Middle frontal gyrus (tissue), 1 donor: Measurements from ENCODE around the gene KIF16B.
A peak's percentile ranks its signal among the peaks of the same experiment; 100 is the strongest.
"Not testable (repeated sequence)": the region's sequence is repeated elsewhere in the genome, so short reads cannot be mapped to it uniquely, and the experiment has no call there.

Experiments
- DNase-seq: peaks from one replicate; pipeline ENCODE4 v3.0.0-alpha.2; 2015; ENCODE audit warnings: low spot score; ENCODE audit errors: extremely low spot score

Gene KIF16B

GRCh38 chr20:16596404-16596803, 23.2 kb upstream of the KIF16B start:
- DNase-seq, result not testable (repeated sequence)

- DNase-seq, result no peak
These were observed 22.1 kb upstream of the KIF16B start for GRCh38 chr20:16595376-16595775.

- no peak for DNase-seq
These were observed 16.9 kb upstream of the KIF16B start for GRCh38 chr20:16590041-16590633.

- DNase-seq, result no peak
These were observed 16.4 kb upstream of the KIF16B start for GRCh38 chr20:16589623-16590022.

- DNase-seq, result no peak
These were observed 15.0 kb upstream of the KIF16B start for GRCh38 chr20:16588241-16588640.

GRCh38 chr20:16587066-16587465, 13.8 kb upstream of the KIF16B start:
- no peak for DNase-seq

- no peak for DNase-seq
These were observed 10.2 kb upstream of the KIF16B start for GRCh38 chr20:16583474-16583873.

- DNase-seq, result no peak
These were observed 8.0 kb upstream of the KIF16B start for GRCh38 chr20:16581241-16581640.

- no peak for DNase-seq
These were observed 7.4 kb upstream of the KIF16B start for GRCh38 chr20:16580620-16581019.

- DNase-seq, result no peak
These were observed 6.9 kb upstream of the KIF16B start for GRCh38 chr20:16580147-16580546.

GRCh38 chr20:16576219-16576618, 3.0 kb upstream of the KIF16B start:
- DNase-seq, result no peak

- no peak for DNase-seq
These were observed 2.3 kb upstream of the KIF16B start for GRCh38 chr20:16575390-16576140.

GRCh38 chr20:16574656-16575355, 1.6 kb upstream of the KIF16B start:
- peak; percentile 63 for DNase-seq

- DNase-seq, result no peak
These were observed 1.9 kb downstream of the KIF16B start for GRCh38 chr20:16571333-16571732.

GRCh38 chr20:16569246-16570153, 3.7 kb downstream of the KIF16B start:
- DNase-seq, result no peak

- DNase-seq, result no peak
These were observed 7.2 kb downstream of the KIF16B start for GRCh38 chr20:16566080-16566479.

- DNase-seq, result not testable (repeated sequence)
These were observed 9.2 kb downstream of the KIF16B start for GRCh38 chr20:16564079-16564478.

GRCh38 chr20:16563066-16563806, 10.0 kb downstream of the KIF16B start:
- DNase-seq, result no peak

GRCh38 chr20:16562259-16562658, 11.0 kb downstream of the KIF16B start:
- DNase-seq, result no peak

GRCh38 chr20:16560661-16561060, 12.6 kb downstream of the KIF16B start:
- DNase-seq, result no peak

- no peak for DNase-seq
These were observed 13.0 kb downstream of the KIF16B start for GRCh38 chr20:16560216-16560615.
